Adipocyte (in vitro differentiated cells): Measurements from ENCODE around the gene PCGF3.
"Not testable (repeated sequence)": the region's sequence is repeated elsewhere in the genome, so short reads cannot be mapped to it uniquely, and the experiment has no call there.

ENCODE experiments used
- DNase-seq: peaks from one replicate; pipeline ENCODE4 v3.0.0-alpha.2; 2015; ENCODE audit warnings: low read depth
- H3K27me3 ChIP-seq: replicated peaks from 2 replicates; pipeline ENCODE4 v1.7.0; 2013; ENCODE audit warnings: mild to moderate bottlenecking, low read length, moderate library complexity; ENCODE audit not compliant: control insufficient read depth, insufficient read depth
- H3K36me3 ChIP-seq: 2 replicates; pipeline ENCODE4 v1.7.0; 2013; ENCODE audit warnings: low read length, mild to moderate bottlenecking, moderate library complexity; ENCODE audit not compliant: control insufficient read depth, insufficient read depth, severe bottlenecking
- H3K4me1 ChIP-seq: 2 replicates; pipeline ENCODE4 v1.7.0; 2013; ENCODE audit warnings: mild to moderate bottlenecking, low read length, moderate library complexity; ENCODE audit not compliant: control insufficient read depth, insufficient read depth
- H3K4me3 ChIP-seq: 2 replicates; pipeline ENCODE4 v1.7.0; 2013; ENCODE audit warnings: mild to moderate bottlenecking, low read length, moderate library complexity
- H3K9ac ChIP-seq: 2 replicates; pipeline ENCODE4 v1.7.0; 2013; ENCODE audit warnings: mild to moderate bottlenecking, low read length, moderate library complexity
- H3K9me3 ChIP-seq: 2 replicates; pipeline ENCODE4 v1.7.0; 2013; ENCODE audit warnings: mild to moderate bottlenecking, low read length, moderate library complexity; ENCODE audit not compliant: control insufficient read depth

PCGF3 gene

GRCh38 chr4:702618-703048, 3.0 kb upstream of the PCGF3 start:
- H3K4me1 ChIP-seq = peaks cover 14% of the 10 kb centered on the region
- no peak overlapping the region for H3K4me3 ChIP-seq
- no peak overlapping the region for H3K9ac ChIP-seq
- H3K9me3 ChIP-seq = no peaks in the 10 kb centered on the region
- H3K36me3 ChIP-seq = no peaks in the 10 kb centered on the region
- DNase-seq = no peak
- H3K27me3 ChIP-seq = no peaks in the 10 kb centered on the region

GRCh38 chr4:703336-704197, 2.1 kb upstream of the PCGF3 start:
- Histone ChIP-seq H3K9me3 (no peaks in the 10 kb centered on the region), H3K4me1 (peaks cover 20% of the 10 kb centered on the region), H3K4me3 (no peak overlapping the region), H3K9ac (no peak overlapping the region), H3K36me3 (no peaks in the 10 kb centered on the region), H3K27me3 (no peaks in the 10 kb centered on the region)
- no peak for DNase-seq

- Histone ChIP-seq H3K4me1 (peaks cover 23% of the 10 kb centered on the region), H3K9me3 (no peaks in the 10 kb centered on the region), H3K9ac (no peak overlapping the region), H3K4me3 (no peak overlapping the region), H3K27me3 (no peaks in the 10 kb centered on the region), H3K36me3 (no peaks in the 10 kb centered on the region)
- DNase-seq = no peak
These were observed 1.3 kb upstream of the PCGF3 start for GRCh38 chr4:704198-704891.

- H3K36me3 ChIP-seq = no peaks in the 10 kb centered on the region
These were observed 708 bp upstream of the PCGF3 start for GRCh38 chr4:704971-705277.

GRCh38 chr4:706083-706633, 526 bp downstream of the PCGF3 start:
- not testable (repeated sequence) for DNase-seq, H3K36me3 ChIP-seq, H3K27me3 ChIP-seq

More at GRCh38 chr4:704971-705277, 708 bp upstream of the PCGF3 start:
- no peak for DNase-seq
- H3K9ac ChIP-seq = peak overlapping the region; percentile 90
- H3K27me3 ChIP-seq = no peaks in the 10 kb centered on the region
- H3K4me1 ChIP-seq = peaks cover 21% of the 10 kb centered on the region
- H3K9me3 ChIP-seq = no peaks in the 10 kb centered on the region
- H3K4me3 ChIP-seq = peak overlapping the region; percentile 84

GRCh38 chr4:706834-707598, 1.4 kb downstream of the PCGF3 start:
- Histone ChIP-seq H3K9me3 (no peaks in the 10 kb centered on the region), H3K4me1 (peaks cover 23% of the 10 kb centered on the region), H3K9ac (peak overlapping the region; percentile 100), H3K27me3 (no peaks in the 10 kb centered on the region), H3K36me3 (no peaks in the 10 kb centered on the region), H3K4me3 (peak overlapping the region; percentile 96)
- DNase-seq = no peak

More at GRCh38 chr4:706083-706633, 526 bp downstream of the PCGF3 start:
- peak overlapping the region; percentile 96 for H3K4me3 ChIP-seq
- not testable (repeated sequence) for H3K9me3 ChIP-seq
- peaks cover 23% of the 10 kb centered on the region for H3K4me1 ChIP-seq
- peak overlapping the region; percentile 100 for H3K9ac ChIP-seq

- no peaks in the 10 kb centered on the region for H3K36me3 ChIP-seq
- H3K9me3 ChIP-seq = no peaks in the 10 kb centered on the region
- H3K9ac ChIP-seq = no peak overlapping the region
- H3K4me3 ChIP-seq = peak overlapping the region; percentile 55
- peaks cover 23% of the 10 kb centered on the region for H3K4me1 ChIP-seq
- no peaks in the 10 kb centered on the region for H3K27me3 ChIP-seq
- DNase-seq = no peak
These were observed 2.4 kb downstream of the PCGF3 start for GRCh38 chr4:707929-708630.

- H3K27me3 ChIP-seq = no peaks in the 10 kb centered on the region
- H3K9me3 ChIP-seq = no peaks in the 10 kb centered on the region
- no peak overlapping the region for H3K9ac ChIP-seq
- H3K4me3 ChIP-seq = peak overlapping the region; percentile 55
- DNase-seq = no peak
- peaks cover 23% of the 10 kb centered on the region for H3K4me1 ChIP-seq
- H3K36me3 ChIP-seq = no peaks in the 10 kb centered on the region
These were observed 3.0 kb downstream of the PCGF3 start for GRCh38 chr4:708631-708933.

- H3K36me3 ChIP-seq = no peaks in the 10 kb centered on the region
- H3K4me3 ChIP-seq = no peak overlapping the region
- peaks cover 23% of the 10 kb centered on the region for H3K4me1 ChIP-seq
- no peaks in the 10 kb centered on the region for H3K27me3 ChIP-seq
- H3K9ac ChIP-seq = no peak overlapping the region
- no peaks in the 10 kb centered on the region for H3K9me3 ChIP-seq
- DNase-seq = no peak
These were observed 3.7 kb downstream of the PCGF3 start for GRCh38 chr4:709348-709747.

- Histone ChIP-seq H3K36me3 (no peaks in the 10 kb centered on the region), H3K4me3 (no peak overlapping the region), H3K27me3 (no peaks in the 10 kb centered on the region), H3K9ac (no peak overlapping the region), H3K9me3 (no peaks in the 10 kb centered on the region), H3K4me1 (peaks cover 21% of the 10 kb centered on the region)
- no peak for DNase-seq
These were observed 4.5 kb downstream of the PCGF3 start for GRCh38 chr4:710116-710515.
